Mesenchymal stem cell (in vitro differentiated cells and primary cell): ENCODE data around the gene CDH4.

Experiments
- DNase-seq: peaks from one replicate; pipeline ENCODE4 v3.0.0-alpha.2; 2013
- H2AFZ ChIP-seq: one replicate; pipeline ENCODE4 v1.6.1; 2013; ENCODE audit warnings: low read depth, mild to moderate bottlenecking, control low read depth, inconsistent platforms, low read length, moderate library complexity
- H2AK5ac ChIP-seq: 2 replicates; pipeline ENCODE4 v1.6.1; 2013; ENCODE audit warnings: low read length, moderate library complexity, mild to moderate bottlenecking, inconsistent platforms; ENCODE audit not compliant: severe bottlenecking
- H2BK120ac ChIP-seq: one replicate; pipeline ENCODE4 v1.6.1; 2013; ENCODE audit warnings: low read depth, mild to moderate bottlenecking, inconsistent platforms, low read length, moderate library complexity
- H2BK12ac ChIP-seq, 2 experiments: one replicate each; pipeline ENCODE4 v1.6.1; 2013; ENCODE audit warnings: inconsistent platforms in 2 of 2, low read length in 2 of 2, mild to moderate bottlenecking in 2 of 2, moderate library complexity in 2 of 2, control low read depth in 1 of 2
- H2BK15ac ChIP-seq: one replicate; pipeline ENCODE4 v1.6.1; 2013; ENCODE audit warnings: mild to moderate bottlenecking, low read depth, inconsistent platforms; ENCODE audit not compliant: poor library complexity, severe bottlenecking
- H2BK5ac ChIP-seq: 2 replicates; pipeline ENCODE4 v1.6.1; 2013; ENCODE audit warnings: low read depth, mild to moderate bottlenecking, low read length, control low read depth, inconsistent platforms; ENCODE audit not compliant: poor library complexity, severe bottlenecking
- H3K14ac ChIP-seq, 2 experiments: one replicate each; pipeline ENCODE4 v1.6.1; 2013; ENCODE audit warnings: inconsistent platforms in 2 of 2, low read length in 2 of 2, control low read depth in 1 of 2, mild to moderate bottlenecking in 1 of 2, moderate library complexity in 1 of 2
- H3K18ac ChIP-seq, 2 experiments: one replicate each; pipeline ENCODE4 v1.6.1; 2013; ENCODE audit warnings: inconsistent platforms in 2 of 2, low read length in 2 of 2, control low read depth in 1 of 2, low read depth in 1 of 2, mild to moderate bottlenecking in 1 of 2
- H3K23ac ChIP-seq, 2 experiments: one replicate each; pipeline ENCODE4 v1.6.1; 2013; ENCODE audit warnings: inconsistent platforms in 2 of 2, low read length in 2 of 2, mild to moderate bottlenecking in 2 of 2, moderate library complexity in 2 of 2, control low read depth in 1 of 2
- H3K27ac ChIP-seq: 2 replicates; pipeline ENCODE4 v1.5.1; 2013; ENCODE audit warnings: mild to moderate bottlenecking, moderate library complexity, low read length, control low read depth, inconsistent platforms; ENCODE audit not compliant: poor library complexity, severe bottlenecking
- H3K27me3 ChIP-seq, 2 experiments: 2 replicates each; pipeline versions ENCODE4 v1.6.1 to v1.7.0; 2013; ENCODE audit warnings: low read length in 2 of 2, mild to moderate bottlenecking in 2 of 2, moderate library complexity in 2 of 2, control low read depth in 1 of 2, inconsistent platforms in 1 of 2; ENCODE audit not compliant: control insufficient read depth in 1 of 2, insufficient read depth in 1 of 2
- H3K36me3 ChIP-seq, 2 experiments: 2 replicates each; pipeline versions ENCODE4 v1.6.1 to v1.7.0; 2013; ENCODE audit warnings: low read length in 2 of 2, control low read depth in 1 of 2, inconsistent platforms in 1 of 2, low read depth in 1 of 2, mild to moderate bottlenecking in 1 of 2; ENCODE audit not compliant: insufficient read depth in 2 of 2, control insufficient read depth in 1 of 2
- H3K4ac ChIP-seq, 2 experiments: one replicate each; pipeline ENCODE4 v1.6.1; 2013; ENCODE audit warnings: inconsistent platforms in 2 of 2, low read length in 2 of 2, mild to moderate bottlenecking in 2 of 2, moderate library complexity in 2 of 2, control low read depth in 1 of 2, low read depth in 1 of 2
- H3K4me1 ChIP-seq: 2 replicates; pipeline ENCODE4 v1.6.1; 2013; ENCODE audit warnings: low read depth, low read length, control low read depth; ENCODE audit not compliant: control insufficient read depth, insufficient read depth
- H3K4me2 ChIP-seq: 2 replicates; pipeline ENCODE4 v1.6.1; 2013; ENCODE audit warnings: low read length, mild to moderate bottlenecking, inconsistent platforms; ENCODE audit not compliant: poor library complexity, severe bottlenecking
- H3K4me3 ChIP-seq, 2 experiments: 2 replicates each; pipeline versions ENCODE4 v1.5.1 to v1.7.0; 2013; ENCODE audit warnings: low read length in 2 of 2, mild to moderate bottlenecking in 2 of 2, control low read depth in 1 of 2, low read depth in 1 of 2; ENCODE audit not compliant: insufficient read depth in 1 of 2
- H3K79me1 ChIP-seq: replicated peaks from 2 replicates; pipeline ENCODE4 v1.6.1; 2013; ENCODE audit warnings: mild to moderate bottlenecking, control low read depth, low read length, inconsistent platforms; ENCODE audit not compliant: poor library complexity, severe bottlenecking
- H3K9ac ChIP-seq: 2 replicates; pipeline ENCODE4 v1.7.0; 2013; ENCODE audit warnings: mild to moderate bottlenecking, low read length, moderate library complexity
- H3K9me3 ChIP-seq: 2 replicates; pipeline ENCODE4 v1.7.0; 2013; ENCODE audit warnings: mild to moderate bottlenecking, low read length; ENCODE audit not compliant: control insufficient read depth
- H4K8ac ChIP-seq: one replicate; pipeline ENCODE4 v1.6.1; 2013; ENCODE audit warnings: inconsistent platforms, mild to moderate bottlenecking, low read length, moderate library complexity
- H4K91ac ChIP-seq: one replicate; pipeline ENCODE4 v1.6.1; 2013; ENCODE audit warnings: mild to moderate bottlenecking, low read length, inconsistent platforms
- WGBS: methylation state at CpG from one replicate; pipeline ENCODE4 v1.1.7; 2013; ENCODE audit warnings: mixed read lengths; 5-methylcytosine and 5-hydroxymethylcytosine counted together

CDH4 gene

DNA sequence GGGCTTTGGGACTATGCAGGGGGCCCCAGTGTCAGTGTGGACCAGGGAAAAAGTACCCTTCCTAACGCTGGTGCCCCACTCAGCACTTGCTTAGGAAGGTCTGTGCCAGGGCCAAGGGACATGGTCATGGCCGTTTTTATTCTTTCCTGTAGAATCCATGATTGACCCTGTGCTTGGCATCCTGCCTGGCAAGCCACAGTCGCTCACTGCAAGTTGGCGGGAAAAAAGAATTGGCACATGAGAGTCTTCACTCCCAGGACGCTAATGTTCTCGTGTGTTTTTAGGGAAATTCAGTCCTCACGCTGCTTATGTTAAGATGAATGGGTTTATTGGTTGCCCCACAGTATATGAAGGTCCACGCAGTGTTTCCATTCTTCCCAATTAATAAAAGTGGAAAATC, 253.4 kb downstream of the CDH4 start:
- 92% methylated on average over 8 of the region's 8 CpGs for WGBS

DNA sequence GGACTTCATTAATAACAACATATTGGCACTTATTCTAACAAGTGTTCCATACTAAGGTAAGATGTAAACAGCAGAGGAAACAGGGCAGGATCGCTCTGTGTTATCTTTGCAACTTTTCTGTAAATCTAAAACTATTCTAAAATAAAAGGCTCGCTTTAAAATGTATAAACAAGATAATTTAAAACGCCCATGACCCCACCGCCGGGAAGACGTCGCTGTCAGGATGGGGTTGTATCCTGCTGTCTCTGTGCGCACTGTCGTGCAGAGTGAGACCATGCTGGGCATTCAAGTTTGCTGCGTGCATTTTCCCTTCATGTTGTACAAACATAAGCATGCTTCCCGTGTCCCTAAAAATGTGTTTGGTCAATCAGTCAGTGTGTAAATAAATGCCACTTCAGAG, 255.7 kb downstream of the CDH4 start:
- no peak overlapping the region for H3K4me2 ChIP-seq
- no peak overlapping the region for H3K9ac ChIP-seq
- H3K4me1 ChIP-seq: no peaks in the 10 kb centered on the region
- H3K14ac ChIP-seq: no peak overlapping the region
- no peak overlapping the region for H2BK120ac ChIP-seq
- no peak overlapping the region for H3K4ac ChIP-seq
- no peak overlapping the region for H2AK5ac ChIP-seq
- no peak overlapping the region for H4K91ac ChIP-seq
- H3K9me3 ChIP-seq: no peaks in the 10 kb centered on the region
- H2BK12ac ChIP-seq: no peak overlapping the region
- DNase-seq: no peak
- H3K4me3 ChIP-seq: no peak overlapping the region
- H2BK15ac ChIP-seq: no peak overlapping the region
- H2AFZ ChIP-seq: no peak overlapping the region
- peaks cover 0 to 3% of the 10 kb centered on the region in 2 experiments for H3K36me3 ChIP-seq
- no peak overlapping the region for H3K27ac ChIP-seq
- H4K8ac ChIP-seq: no peak overlapping the region
- H3K79me1 ChIP-seq: peaks cover 4% of the 10 kb centered on the region
- H2BK5ac ChIP-seq: no peak overlapping the region
- no peak overlapping the region for H3K18ac ChIP-seq
- WGBS: 95% methylated on average over 11 of the region's 11 CpGs
- H3K27me3 ChIP-seq: peaks cover 0 to 5% of the 10 kb centered on the region in 2 experiments
- no peak overlapping the region for H3K23ac ChIP-seq

More for the DNA sequence above, 253.4 kb downstream of the CDH4 start:
- Histone ChIP-seq H3K4me2 (no peak overlapping the region), H3K4me1 (peaks cover 4% of the 10 kb centered on the region), H4K91ac (no peak overlapping the region), H4K8ac (no peak overlapping the region), H3K27ac (no peak overlapping the region), H3K79me1 (peaks cover 4% of the 10 kb centered on the region), H2BK5ac (no peak overlapping the region), H2BK15ac (no peak overlapping the region), H3K36me3 (peaks cover 0 to 3% of the 10 kb centered on the region in 2 experiments), H2BK120ac (no peak overlapping the region), H3K9me3 (no peaks in the 10 kb centered on the region), H3K23ac (no peak overlapping the region), H3K4me3 (no peak overlapping the region), H3K4ac (no peak overlapping the region), H3K18ac (no peak overlapping the region), H3K9ac (no peak overlapping the region), H2BK12ac (no peak overlapping the region), H3K27me3 (peaks cover 0 to 6% of the 10 kb centered on the region in 2 experiments), H2AFZ (no peak overlapping the region), H3K14ac (no peak overlapping the region), H2AK5ac (no peak overlapping the region)
- DNase-seq: no peak

DNA sequence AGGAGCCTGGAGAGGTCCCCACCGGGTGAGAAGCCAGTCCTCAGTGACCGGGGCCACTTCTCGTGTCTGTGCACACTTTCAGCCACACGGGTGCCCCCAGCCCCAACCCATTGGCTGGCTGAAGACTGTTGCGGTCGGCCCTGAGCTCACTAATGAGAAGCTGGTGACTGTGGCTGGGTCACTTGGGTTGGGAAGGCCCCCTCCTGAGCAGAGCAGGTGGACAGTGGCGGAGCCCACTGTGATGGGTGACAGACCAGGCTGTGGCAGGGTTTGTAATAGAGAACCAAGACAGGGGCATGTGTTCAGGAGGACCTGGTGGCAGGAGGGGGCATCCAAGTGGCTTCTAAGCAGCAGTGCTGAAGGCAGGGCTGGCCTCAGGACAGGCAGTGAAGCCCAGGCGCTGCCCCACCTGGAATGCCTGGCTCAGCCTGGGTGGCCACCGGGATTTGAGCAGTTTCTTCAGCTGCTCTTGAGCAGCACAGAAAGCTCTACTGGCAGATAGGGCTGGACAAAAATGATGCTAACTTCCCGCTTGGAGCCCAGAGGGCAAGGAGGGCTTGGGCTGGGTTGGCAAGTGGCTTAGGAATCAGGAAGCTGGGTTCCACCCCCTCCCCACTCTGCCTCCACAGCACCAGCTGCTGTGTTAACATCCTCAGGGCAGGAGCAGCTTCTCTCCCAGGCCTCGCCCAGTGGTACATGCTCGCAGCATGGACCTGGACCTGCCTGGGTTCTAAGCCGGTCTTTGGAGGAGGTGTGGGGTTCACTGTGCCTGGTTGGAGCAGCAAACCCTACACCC, 256.4 kb downstream of the CDH4 start:
- no peak overlapping the region for H2BK120ac ChIP-seq
- peaks cover 4% of the 10 kb centered on the region for H3K79me1 ChIP-seq
- H2BK12ac ChIP-seq: no peak overlapping the region
- no peak overlapping the region for H4K8ac ChIP-seq
- H2AFZ ChIP-seq: no peak overlapping the region
- H3K36me3 ChIP-seq: peaks cover 0 to 3% of the 10 kb centered on the region in 2 experiments
- H3K27me3 ChIP-seq: peaks cover 0 to 5% of the 10 kb centered on the region in 2 experiments
- 87% methylated on average over 13 of the region's 13 CpGs for WGBS
- H3K14ac ChIP-seq: no peak overlapping the region
- no peak overlapping the region for H2BK5ac ChIP-seq
- H3K4me1 ChIP-seq: peaks cover 6% of the 10 kb centered on the region
- H3K4me3 ChIP-seq: no peak overlapping the region
- no peak overlapping the region for H3K4ac ChIP-seq
- H3K9me3 ChIP-seq: no peaks in the 10 kb centered on the region
- H2AK5ac ChIP-seq: no peak overlapping the region
- no peak overlapping the region for H3K23ac ChIP-seq
- no peak for DNase-seq
- H4K91ac ChIP-seq: no peak overlapping the region
- no peak overlapping the region for H3K4me2 ChIP-seq
- no peak overlapping the region for H3K18ac ChIP-seq
- no peak overlapping the region for H2BK15ac ChIP-seq
- H3K27ac ChIP-seq: no peak overlapping the region
- no peak overlapping the region for H3K9ac ChIP-seq

DNA sequence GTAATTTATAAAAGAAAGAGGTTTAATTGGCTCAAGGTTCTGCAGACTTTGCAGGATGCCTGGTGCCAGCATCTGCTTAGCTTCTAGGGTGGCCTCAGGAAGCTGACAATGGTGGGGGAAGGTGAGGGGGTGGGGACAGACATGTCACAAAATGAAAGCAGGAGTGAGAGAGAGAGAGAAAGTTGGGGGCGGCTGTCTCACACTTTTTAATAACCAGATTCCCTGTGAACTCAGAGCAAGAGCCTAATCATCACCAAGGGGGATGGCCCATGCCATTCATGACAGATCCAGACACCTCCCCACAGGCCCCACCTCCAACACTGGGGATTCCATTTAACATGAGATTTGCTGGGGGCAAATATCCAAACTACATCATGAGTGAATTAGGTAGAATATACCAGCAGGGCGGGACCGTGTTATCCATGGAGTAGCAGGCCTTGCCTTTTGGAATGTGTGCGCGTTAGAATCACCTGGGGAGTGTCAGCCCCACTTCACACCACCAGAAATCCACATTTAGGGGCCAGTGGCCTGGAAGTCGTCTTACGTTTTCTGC, 258.8 kb downstream of the CDH4 start:
- no peak overlapping the region for H2BK15ac ChIP-seq
- H3K4me2 ChIP-seq: no peak overlapping the region
- peaks cover 23% of the 10 kb centered on the region for H3K4me1 ChIP-seq
- H3K4ac ChIP-seq: no peak overlapping the region
- H3K27ac ChIP-seq: no peak overlapping the region
- H2AFZ ChIP-seq: no peak overlapping the region
- H3K27me3 ChIP-seq: peaks cover 0 to 13% of the 10 kb centered on the region in 2 experiments
- no peak overlapping the region for H2BK120ac ChIP-seq
- no peak overlapping the region for H2BK12ac ChIP-seq
- H3K9me3 ChIP-seq: no peaks in the 10 kb centered on the region
- H2AK5ac ChIP-seq: no peak overlapping the region
- H3K18ac ChIP-seq: no peak overlapping the region
- no peak overlapping the region for H3K14ac ChIP-seq
- no peak for DNase-seq
- peaks cover 2% of the 10 kb centered on the region for H3K79me1 ChIP-seq
- H4K91ac ChIP-seq: no peak overlapping the region
- no peak overlapping the region for H3K23ac ChIP-seq
- no peak overlapping the region for H3K9ac ChIP-seq
- H3K4me3 ChIP-seq: no peak overlapping the region
- no peak overlapping the region for H4K8ac ChIP-seq
- no peak overlapping the region for H2BK5ac ChIP-seq
- 79% methylated on average over 6 of the region's 7 CpGs for WGBS
- H3K36me3 ChIP-seq: no peaks in the 10 kb centered on the region
